ENCODE data around the gene C10orf90.

The C10orf90 gene

GRCh38 chr10:126659750-126660149 is 10.7 kb downstream of the C10orf90 start:
- no peak for DNase-seq (ENCODE audit: low read depth)
- no peak for TF ChIP-seq CTCF (IDR thresholded peaks at IDR 0.05; ENCODE audit: insufficient read depth, low read depth, low read length, missing control alignments)
- no peak overlapping the region for H3K4me3 ChIP-seq (ENCODE audit: low read depth, low read length)

DNA sequence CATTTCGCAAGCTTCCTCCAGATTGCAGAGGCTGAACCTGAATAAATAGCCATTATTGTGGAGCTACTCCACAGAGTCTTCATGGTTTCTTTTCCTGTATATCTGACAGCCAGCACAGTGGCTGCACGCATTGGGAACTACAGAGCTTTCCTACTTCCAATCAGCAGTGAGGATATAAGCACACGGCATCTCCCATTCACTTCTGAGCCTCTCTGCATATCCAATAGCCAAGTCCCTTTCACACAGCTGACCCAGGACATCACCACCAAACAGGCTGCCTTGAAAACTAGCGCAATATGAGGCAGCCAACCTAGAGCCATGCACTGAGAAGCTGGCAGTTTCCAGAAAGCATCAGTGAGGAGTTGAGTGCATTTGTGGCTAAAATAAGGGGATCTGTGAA is 11.6 kb downstream of the C10orf90 start:
- no peak overlapping the region for H3K4me3 ChIP-seq (ENCODE audit: low read depth, low read length)
- no peak for TF ChIP-seq CTCF (IDR thresholded peaks at IDR 0.05; ENCODE audit: insufficient read depth, low read depth, low read length, missing control alignments)
- DNase-seq (ENCODE audit: low read depth): no peak

GRCh38 chr10:126654579-126654978 is 15.9 kb downstream of the C10orf90 start:
- DNase-seq (ENCODE audit: low read depth): no peak
- H3K4me3 ChIP-seq (ENCODE audit: low read depth, low read length): no peak overlapping the region
- no peak for TF ChIP-seq CTCF (IDR thresholded peaks at IDR 0.05; ENCODE audit: insufficient read depth, low read depth, low read length, missing control alignments)

GRCh38 chr10:126651467-126651866 is 19.0 kb downstream of the C10orf90 start:
- no peak for DNase-seq (ENCODE audit: low read depth)
- no peak for TF ChIP-seq CTCF (IDR thresholded peaks at IDR 0.05; ENCODE audit: insufficient read depth, low read depth, low read length, missing control alignments)
- no peak overlapping the region for H3K4me3 ChIP-seq (ENCODE audit: low read depth, low read length)

DNA sequence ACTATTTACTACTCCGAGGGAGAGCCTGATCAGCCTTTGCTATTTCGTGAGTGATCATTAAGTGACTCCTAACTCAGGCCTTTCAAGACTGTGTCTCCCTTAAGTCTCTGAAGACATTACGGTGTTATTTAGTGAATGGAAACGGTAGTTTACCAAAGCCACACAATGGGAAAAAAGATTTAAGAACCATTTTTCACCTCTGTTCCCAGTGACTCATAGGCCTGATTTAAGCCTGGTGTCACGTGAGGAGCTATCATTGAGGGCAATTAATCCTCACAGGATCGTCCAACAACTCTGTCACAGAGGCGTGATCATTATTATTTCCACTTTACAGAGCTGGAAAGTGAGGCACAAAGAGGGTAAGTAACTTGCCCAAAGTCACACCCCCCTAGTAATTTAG is 20.3 kb downstream of the C10orf90 start:
- H3K4me3 ChIP-seq (ENCODE audit: low read depth, low read length): no peak overlapping the region
- no peak for TF ChIP-seq CTCF (IDR thresholded peaks at IDR 0.05; ENCODE audit: insufficient read depth, low read depth, low read length, missing control alignments)
- no peak for DNase-seq (ENCODE audit: low read depth)

- no peak for TF ChIP-seq CTCF (IDR thresholded peaks at IDR 0.05; ENCODE audit: insufficient read depth, low read depth, low read length, missing control alignments)
Observed at GRCh38 chr10:126647116-126647515, 23.4 kb downstream of the C10orf90 start.

DNA sequence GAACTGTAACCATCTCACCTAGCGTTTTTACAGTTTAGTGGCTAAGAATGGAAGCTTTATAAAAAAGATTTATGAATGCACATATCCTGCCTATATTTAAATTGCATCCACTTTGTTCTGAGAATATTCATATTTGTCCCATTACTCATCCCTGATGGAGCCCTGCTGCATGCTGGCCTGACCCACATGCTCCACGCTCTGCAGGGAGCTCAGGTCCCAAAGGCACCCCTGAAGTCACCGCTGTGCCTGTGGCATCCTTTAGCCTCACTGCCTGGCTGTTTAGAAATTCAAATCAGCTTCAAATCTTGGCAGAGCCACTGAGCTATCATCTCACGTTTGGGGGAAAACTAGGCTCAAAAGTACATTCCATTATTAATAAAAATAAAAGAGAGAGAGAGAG is 24.4 kb downstream of the C10orf90 start:
- no peak for TF ChIP-seq CTCF (IDR thresholded peaks at IDR 0.05; ENCODE audit: insufficient read depth, low read depth, low read length, missing control alignments)
- DNase-seq (ENCODE audit: low read depth): no peak
- no peak overlapping the region for H3K4me3 ChIP-seq (ENCODE audit: low read depth, low read length)

More at GRCh38 chr10:126647116-126647515, 23.4 kb downstream of the C10orf90 start:
- DNase-seq (ENCODE audit: low read depth): no peak
- no peak overlapping the region for H3K4me3 ChIP-seq (ENCODE audit: low read depth, low read length)

Measured in GM12865 (cell line).